HG03039 (cell line): ENCODE measurements around the gene SPATA31D1.

ENCODE experiments used
- ATAC-seq: cut with Tn5 transposase; IDR thresholded peaks from one replicate; pipeline ENCODE4 v1.9.1; 2021; ENCODE audit warnings: mild to moderate bottlenecking, moderate library complexity; ENCODE audit not compliant: unreplicated experiment

Gene SPATA31D1

GRCh38 chr9:82020331-82020730, 31.8 kb downstream of the SPATA31D1 start:
- no peak for ATAC-seq

GRCh38 chr9:82021198-82021597, 32.6 kb downstream of the SPATA31D1 start:
- ATAC-seq: no peak

- ATAC-seq: no peak
Observed at GRCh38 chr9:82022121-82022520, 33.5 kb downstream of the SPATA31D1 start.

- ATAC-seq: no peak
Observed at GRCh38 chr9:82024908-82025307, 36.3 kb downstream of the SPATA31D1 start.

- ATAC-seq: no peak
Observed at GRCh38 chr9:82031538-82032280, 43.1 kb downstream of the SPATA31D1 start.

GRCh38 chr9:82034956-82035731, 46.6 kb downstream of the SPATA31D1 start:
- ATAC-seq: no peak

- no peak for ATAC-seq
Observed at GRCh38 chr9:82036086-82036485, 47.5 kb downstream of the SPATA31D1 start.

- ATAC-seq: no peak
Observed at GRCh38 chr9:82037126-82037525, 48.6 kb downstream of the SPATA31D1 start.

- no peak for ATAC-seq
Observed at GRCh38 chr9:82038897-82039296, 50.3 kb downstream of the SPATA31D1 start.
